Measurements from ENCODE around the gene ZNF560.

- no peak for TF ChIP-seq CTCF (IDR thresholded peaks at IDR 0.05)
- no peak for TF ChIP-seq POLR2A (IDR thresholded peaks at IDR 0.05)
Measured at GRCh38 chr19:9531933-9532332, 33.5 kb upstream of the ZNF560 start.
